ENCODE measurements around the gene ACOXL.

Gene ACOXL

DNA sequence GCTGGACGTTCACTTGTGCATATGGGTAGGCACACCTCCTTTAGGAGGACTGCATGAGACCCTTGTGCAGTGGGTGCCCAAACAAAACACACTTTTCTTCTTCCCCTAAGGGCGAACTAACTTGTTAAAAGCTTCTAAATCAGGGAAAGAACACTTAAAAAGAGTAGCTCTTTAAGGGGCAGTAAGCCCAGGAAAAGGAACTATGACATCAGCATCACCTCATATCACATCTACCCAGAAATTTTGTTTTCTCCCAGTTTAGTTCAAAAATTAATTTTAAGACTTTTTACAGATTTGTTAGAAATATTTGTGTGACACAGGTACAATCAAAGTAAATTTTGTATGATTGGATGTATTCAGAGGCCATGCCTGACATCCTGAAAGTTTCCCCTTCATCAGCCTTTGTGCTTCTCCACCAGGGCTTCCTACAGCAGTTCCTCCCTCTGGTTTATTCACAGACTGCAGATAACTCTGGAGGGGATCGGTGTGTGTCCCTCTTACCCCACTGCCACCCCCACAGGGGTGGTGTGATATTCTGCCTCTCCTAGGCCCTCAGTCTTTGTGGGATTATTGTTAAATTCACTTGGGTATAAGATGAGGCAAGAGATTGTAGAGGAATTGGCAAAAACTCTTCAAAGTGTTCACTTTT is 416.0 kb downstream of the ACOXL start:
- no peak for DNase-seq

DNA sequence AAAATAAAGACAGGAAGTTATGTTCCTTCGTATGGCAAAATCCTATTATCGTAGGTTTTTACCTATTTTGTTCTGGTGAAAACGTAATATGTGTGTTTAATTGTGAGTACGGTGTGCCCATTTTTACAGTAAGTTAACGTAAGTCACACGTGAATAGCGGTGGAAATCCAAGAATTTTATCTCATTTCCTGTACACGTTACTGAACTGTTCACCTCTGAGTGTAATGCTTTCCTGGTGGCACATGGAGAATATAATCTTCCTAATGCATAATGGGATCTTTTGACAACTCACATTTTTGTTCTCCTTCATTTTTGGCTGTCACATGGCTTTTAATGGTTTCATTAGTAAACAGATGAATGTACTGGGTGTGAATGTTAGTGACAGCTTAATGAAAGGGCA is 416.6 kb downstream of the ACOXL start:
- no peak for DNase-seq

DNA sequence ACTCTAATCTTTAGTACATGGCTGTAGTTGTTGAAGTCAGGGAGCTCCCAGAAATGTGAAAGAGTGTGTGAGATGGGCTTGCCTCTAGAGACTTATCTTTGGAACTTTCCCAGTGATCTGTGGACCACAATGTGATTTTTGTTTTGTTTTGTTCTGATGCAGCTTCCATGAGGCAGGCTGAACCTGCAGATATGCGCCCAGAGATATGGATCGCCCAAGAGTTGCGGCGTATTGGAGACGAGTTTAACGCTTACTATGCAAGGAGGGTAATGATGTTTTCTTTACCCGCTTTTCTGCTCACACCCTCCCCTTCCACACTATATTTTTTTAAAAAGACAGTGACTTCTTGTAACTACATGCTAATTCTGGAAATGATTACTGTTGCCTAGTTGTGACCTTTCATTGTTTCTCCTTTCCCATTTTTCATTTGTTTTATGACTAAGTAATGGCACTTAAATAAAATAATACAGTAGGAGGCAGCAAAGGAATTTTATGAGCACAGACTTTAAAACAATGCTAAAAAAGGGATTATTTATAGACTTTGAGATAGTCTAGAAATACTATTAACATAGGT is 417.6 kb downstream of the ACOXL start:
- DNase-seq = no peak

DNA sequence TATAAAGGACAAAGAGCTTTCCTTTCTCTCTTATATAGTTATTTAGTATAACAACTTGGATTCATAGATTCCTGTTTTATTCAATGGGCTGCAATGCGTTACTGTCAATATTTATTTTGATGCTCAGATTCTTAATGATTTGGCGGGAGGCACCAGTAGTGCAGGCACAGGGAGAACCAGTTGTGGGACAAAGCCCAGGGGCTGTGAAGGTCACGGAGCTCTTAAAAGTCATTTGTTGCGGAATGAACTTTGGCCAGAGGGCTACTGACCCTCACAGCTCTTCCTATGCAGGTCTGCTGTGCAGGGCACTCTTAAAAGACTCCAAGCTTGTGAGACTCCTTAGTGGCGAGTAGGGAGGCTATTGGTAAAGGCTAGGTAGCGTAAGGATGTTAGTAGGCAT is 422.4 kb downstream of the ACOXL start:
- DNase-seq = no peak

DNA sequence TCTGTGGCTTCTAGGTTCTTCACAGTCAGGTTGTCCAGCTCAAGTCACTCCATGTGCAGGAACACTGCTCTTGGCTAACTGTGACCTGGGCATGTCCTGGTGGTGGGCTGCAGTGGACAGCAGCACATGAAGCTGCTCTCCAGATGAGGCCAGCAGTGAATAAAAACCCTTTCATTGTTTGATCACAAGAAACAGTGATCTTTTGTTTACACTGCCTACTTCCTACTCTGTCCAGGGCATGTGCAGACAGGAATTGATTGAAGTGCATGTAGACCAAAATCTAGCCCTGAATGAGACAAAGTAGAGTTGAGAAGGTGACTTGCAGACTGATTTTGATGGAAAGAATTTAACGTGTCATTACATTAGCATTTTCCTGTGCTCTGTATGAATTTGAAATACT is 423.2 kb downstream of the ACOXL start:
- no peak for DNase-seq

DNA sequence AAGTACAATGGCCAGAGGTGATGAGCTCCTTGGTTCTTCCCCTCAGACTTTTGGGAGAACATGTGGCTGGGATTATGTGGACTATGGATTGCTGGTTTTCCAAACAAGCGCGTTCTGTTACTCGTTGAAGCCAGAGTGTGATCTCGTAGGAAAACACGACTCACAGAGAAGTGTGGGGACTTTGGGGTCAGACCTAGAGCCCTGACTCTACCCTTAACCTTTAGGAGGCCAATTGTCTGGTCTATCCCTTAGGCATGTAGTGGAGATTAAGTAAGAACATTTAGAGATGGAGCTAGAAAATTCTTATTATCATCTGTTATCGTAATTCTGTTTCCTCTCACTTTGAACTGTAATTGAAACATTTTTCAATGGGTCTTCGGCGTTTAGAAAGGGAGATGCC is 424.2 kb downstream of the ACOXL start:
- no peak for DNase-seq

DNA sequence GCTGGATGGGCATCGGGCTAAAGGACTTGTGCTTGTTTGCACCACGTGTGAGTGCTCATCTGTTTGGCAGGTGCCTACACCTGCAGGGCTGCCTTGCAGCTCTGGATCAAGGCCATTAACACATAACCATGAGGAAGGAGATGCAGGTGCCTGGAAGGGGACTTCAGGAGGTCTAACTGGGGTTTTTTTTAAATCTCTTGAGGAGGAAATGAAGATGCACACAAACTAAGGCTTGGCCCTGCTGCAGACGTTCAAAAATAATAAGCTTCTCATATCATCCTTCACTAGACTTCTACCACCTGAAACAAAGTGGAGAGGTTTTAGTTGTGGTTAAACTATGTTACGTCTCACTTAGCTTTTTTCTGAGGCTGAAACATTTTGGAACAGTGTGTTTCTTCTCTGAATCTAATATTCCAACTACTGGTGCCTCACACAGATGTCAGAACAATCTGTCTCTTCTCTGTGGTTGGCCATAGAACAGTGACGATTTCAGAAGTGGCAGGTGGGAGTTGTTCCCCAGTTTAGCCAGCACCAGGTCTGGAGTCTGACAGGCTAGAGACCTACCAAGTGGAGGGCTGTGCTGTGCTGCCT is 424.8 kb downstream of the ACOXL start:
- no peak for DNase-seq

DNA sequence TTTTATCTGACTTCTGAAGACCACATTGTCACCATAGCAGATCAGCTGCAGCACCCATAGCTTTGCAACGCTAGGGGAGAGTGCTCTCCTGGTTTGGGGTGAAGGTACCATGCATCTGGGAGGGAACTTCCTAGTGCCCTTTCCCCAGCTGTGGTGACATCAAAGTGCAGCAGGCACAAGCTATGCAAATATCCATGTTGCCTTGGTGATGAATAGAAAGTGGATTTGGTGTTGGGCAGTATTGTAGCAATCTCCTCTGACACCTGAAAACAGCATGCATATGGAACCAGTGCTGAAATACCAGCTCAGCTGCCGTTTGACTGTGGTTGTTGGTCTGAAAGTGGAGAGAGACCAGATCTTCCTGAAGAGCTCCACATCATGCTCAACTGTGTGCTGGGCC is 425.4 kb downstream of the ACOXL start:
- DNase-seq = no peak

DNA sequence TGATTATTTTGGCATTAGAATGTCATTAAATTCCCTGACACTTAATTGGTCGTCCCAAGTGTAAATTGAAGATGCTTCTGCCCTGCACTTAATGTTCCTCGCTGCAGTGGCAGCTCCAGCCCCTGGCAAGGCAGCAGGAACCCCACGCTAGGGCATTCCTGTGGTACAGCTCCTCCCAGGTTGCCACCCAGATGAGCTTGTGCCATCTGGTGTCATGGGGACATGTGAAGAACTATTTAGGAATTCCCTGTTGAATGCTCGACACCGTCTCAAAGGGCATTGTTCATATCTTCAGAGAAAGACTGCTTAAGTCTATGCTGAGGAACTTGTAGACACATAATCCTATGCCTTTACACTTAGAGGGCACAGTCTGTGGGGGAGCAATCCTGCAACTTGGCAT is 427.3 kb downstream of the ACOXL start:
- no peak for DNase-seq

DNA sequence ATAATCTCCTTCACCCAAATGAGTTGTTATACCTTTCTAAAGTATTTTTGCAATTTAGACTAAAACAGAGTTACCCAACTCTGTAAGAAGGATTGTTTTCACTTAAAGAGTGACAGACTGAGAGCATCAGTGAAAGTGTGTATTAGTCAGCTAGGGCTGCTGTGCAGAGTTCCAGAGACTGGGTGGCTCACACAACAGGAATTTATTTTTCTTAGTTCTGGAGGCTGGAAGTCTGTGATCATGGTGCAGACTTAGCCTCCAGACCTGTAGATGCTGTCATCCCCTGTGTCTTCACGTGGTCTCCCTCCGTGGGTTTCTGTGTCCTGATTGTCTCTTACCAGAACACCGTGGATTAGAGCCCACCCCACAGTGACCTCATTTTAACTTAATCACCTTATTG is 428.4 kb downstream of the ACOXL start:
- DNase-seq = no peak

DNA sequence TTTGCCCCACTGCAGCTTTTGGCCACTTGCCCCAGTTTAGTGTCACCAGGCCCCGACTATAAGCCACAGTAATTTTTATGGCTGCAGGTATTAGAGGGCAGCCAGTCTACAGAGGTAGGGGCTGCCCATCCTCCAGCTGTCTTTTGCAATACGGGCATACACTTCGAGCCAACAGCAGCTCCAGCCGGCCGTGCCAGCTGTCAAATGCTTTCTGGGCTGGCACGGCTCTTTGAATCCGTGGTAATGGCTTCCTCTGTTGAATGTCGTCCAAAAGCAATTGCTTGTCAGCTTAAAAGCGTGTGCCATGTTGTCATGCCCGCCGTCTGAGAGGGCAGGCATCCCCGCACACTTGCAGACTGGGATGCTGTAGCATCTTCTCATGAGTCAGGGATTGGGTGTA is 429.6 kb downstream of the ACOXL start:
- no peak for DNase-seq

DNA sequence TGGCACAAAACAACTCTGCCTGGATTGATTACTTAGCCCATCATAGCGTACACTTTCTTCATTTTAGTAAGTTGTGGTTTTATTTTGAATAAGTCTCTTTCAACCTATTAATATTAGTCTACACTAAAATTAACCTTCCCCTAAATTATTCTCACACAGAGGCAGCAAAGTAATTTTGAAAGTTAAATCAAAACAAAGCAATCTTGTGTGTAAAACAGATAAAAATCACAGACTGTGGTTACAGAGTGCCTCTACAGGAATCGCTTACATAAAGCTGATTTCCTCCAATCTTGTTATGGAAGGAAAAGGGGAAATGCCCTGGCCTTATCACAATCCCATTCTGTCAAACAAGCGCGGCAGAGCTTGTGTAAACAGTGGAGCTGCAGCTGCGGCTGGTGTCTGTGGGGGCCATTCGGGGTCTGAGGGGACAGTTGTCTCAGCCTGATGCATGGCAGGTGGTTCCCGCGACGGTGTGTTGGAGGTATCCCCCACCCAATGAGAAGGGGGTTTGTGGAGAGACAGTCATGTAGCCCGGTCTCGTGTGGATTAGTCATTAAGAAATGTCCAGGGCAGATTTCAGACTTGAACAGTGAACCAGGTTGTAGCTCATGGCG is 430.5 kb downstream of the ACOXL start:
- no peak for DNase-seq

DNA sequence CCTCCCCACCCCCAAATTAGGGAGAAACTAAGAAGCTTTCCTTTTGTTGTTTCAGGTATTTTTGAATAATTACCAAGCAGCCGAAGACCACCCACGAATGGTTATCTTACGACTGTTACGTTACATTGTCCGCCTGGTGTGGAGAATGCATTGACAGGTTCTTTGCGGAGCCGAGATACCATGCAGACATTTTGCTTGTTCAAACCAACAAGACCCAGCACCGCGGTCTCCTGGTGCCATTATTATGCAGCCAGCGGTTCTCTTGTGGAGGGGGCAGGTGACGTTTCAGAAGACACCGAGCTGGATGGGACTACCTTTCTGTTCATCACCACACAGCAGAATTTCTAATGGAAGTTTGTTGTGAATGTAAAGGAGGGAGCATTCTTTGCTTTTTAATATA is 431.7 kb downstream of the ACOXL start:
- DNase-seq = no peak

DNA sequence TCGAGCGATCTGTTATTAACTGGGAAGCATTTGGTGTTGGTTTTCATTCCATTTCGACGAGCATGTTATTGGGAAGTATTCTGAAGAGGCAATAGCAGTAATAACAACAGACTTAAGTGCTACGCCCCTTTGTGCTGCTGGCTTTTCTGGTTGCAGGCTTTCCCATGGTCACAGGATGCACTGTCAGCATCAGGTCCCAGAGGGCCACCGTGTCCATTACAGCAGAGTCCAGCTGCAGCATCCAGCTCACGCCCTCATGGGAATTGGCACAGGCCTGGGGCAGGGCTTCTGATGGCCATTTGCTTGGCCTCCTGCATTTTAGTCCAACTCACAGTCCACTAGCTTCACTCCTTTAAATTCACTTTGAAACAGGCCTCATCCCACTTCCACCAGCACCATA is 432.7 kb downstream of the ACOXL start:
- DNase-seq = no peak

DNA sequence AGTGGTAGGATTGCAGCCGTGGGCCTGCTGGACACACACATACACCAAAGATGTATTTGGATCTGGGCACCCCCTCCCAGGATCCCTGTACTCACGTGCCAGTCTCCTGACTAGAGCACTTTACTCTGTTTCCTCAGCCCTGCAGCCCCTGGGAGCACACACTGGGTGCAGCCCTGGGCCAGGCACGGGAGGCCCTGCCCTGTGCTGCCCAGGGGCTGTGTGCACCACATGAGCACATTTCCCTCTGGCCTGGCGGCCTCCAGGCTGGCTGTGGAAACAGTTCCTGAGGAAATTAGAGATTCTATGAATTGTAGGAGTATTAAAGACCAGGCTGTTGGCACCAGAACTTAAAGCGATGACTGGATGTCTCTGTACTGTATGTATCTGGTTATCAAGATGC is 433.7 kb downstream of the ACOXL start:
- DNase-seq = no peak

DNA sequence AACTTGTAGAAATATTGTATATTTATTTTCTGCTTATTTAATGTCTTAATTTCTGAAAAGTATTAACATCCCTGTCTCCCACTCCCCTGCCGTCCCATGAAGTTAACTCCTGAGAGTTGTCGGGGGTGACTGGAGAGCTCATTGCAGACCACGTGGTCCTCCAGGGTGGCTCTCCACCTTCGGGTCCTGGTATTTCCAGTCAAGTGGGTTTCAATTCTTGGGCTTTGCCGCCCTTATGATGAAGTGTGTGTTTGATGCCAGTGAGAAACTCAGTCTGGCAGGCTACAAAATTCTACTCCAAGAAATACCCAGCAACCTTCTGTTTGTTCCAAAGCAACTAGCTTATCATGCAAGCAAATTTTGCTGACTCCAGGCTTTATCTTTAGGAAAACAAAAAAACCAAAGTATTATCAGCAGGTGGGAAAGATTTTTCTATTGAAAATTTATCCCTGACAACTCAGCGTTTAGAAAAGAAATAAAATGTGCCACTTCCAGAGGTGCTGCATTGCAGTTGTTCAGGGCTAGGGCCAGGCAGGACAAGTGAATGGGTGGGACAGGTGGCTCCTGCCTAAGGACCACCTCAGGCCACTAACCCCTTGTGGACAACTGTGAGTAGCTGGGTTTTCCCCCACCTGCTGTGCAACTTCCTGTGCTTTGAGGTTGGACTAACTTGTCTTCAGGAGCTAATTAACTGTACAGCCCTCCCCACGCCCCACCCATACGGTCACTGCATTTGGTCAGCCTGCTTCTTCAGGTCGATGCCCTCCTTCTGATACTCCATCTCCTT is 434.9 kb downstream of the ACOXL start:
- DNase-seq = peak; percentile 40

DNA sequence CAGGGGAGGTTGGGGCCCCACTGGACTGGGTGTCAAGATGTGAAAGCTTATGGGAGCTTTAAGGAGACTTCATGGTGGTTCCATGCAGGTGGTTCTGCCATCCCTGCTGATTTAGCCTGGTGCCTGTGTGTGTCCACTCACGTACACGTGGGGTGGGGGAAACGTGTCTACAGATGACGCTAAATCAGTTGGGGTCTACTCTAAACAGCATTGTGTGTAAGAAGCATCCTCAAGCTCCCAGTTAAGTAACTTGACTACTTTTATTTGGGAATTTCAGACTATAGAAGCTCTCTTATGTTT is 435.4 kb downstream of the ACOXL start:
- DNase-seq = no peak

All from NK-92 treated with Interleukin-12 subunit alpha and Interleukin-12 subunit beta, amount 100 ng/mL, for 24 hours (cell line).